Neuron (in vitro differentiated cells): ENCODE data around the gene TNXB.
"Not testable (repeated sequence)": the region's sequence is repeated elsewhere in the genome, so short reads cannot be mapped to it uniquely, and the experiment has no call there.

ENCODE experiments used
- H2AFZ ChIP-seq: one replicate; pipeline ENCODE4 v1.6.1; 2013; ENCODE audit warnings: low read depth, mild to moderate bottlenecking, inconsistent platforms, low read length, moderate library complexity
- H3K27me3 ChIP-seq: one replicate; pipeline ENCODE4 v1.6.1; 2013; ENCODE audit warnings: low read length; ENCODE audit not compliant: insufficient read depth
- H3K36me3 ChIP-seq: one replicate; pipeline ENCODE4 v1.6.1; 2013; ENCODE audit warnings: low read length; ENCODE audit not compliant: insufficient read depth
- H3K4me1 ChIP-seq: one replicate; pipeline ENCODE4 v1.6.1; 2013; ENCODE audit warnings: low read length; ENCODE audit not compliant: insufficient read depth
- H3K4me3 ChIP-seq: 2 replicates; pipeline ENCODE4 v1.5.1; 2013; ENCODE audit warnings: mild to moderate bottlenecking, low read length, moderate library complexity
- H3K9me3 ChIP-seq: one replicate; pipeline ENCODE4 v1.6.1; 2013; ENCODE audit warnings: low read length

Gene TNXB

GRCh38 chr6:32049149-32049548 is 60.0 kb downstream of the TNXB start:
- not testable (repeated sequence) for H3K27me3 ChIP-seq, H3K4me3 ChIP-seq, H3K36me3 ChIP-seq, H3K9me3 ChIP-seq, H2AFZ ChIP-seq
- H3K4me1 ChIP-seq, result peaks cover 17% of the 10 kb centered on the region

DNA sequence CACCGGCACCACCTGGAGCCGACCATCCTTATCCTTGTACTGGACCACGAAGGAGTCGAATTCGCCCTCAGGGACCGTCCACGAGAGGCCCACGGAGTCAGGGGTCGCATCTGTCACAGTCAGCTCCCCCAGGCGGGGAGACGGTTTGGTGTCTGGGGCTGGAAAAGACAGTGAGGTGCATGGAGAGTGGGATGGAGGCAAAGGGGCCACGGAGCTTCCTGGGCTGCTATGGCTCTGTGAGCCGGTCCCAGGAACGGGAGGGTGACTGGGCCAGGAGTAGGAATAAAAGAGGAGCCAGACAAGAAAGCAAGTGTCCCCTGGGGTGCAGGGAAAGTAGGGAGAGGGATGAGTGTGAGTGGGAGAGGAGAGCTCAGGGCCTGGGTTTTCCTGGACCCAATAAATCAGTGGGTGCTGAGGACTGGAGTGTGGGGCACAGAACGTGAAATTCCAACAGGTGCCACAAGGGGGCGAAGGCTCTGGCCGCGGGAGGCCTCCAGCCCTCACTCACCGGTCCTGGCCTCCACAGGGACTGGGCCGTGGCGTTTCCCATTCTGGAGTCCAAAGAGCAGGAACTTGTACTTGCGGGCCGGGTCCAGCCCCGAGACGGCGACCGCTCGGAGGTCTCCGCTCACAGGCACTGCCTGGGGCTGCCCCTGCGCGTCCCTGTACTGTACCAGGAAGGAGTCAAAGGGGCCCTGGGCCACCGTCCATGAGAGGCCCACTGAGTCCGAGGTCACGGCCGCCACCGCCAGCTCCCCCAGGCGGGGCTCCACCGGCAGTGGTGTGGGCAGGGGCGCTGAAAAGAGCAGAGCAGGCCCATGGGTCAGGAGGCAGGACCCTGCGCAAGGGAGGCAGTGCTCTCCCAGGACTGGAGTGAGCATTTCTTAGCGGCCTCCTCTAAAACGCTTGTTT is 61.0 kb downstream of the TNXB start:
- Histone ChIP-seq H3K9me3 (no peaks in the 10 kb centered on the region), H3K27me3 (peaks cover 6% of the 10 kb centered on the region), H3K36me3 (no peaks in the 10 kb centered on the region), H2AFZ (no peak overlapping the region), H3K4me3 (no peak overlapping the region), H3K4me1 (peaks cover 17% of the 10 kb centered on the region)

DNA sequence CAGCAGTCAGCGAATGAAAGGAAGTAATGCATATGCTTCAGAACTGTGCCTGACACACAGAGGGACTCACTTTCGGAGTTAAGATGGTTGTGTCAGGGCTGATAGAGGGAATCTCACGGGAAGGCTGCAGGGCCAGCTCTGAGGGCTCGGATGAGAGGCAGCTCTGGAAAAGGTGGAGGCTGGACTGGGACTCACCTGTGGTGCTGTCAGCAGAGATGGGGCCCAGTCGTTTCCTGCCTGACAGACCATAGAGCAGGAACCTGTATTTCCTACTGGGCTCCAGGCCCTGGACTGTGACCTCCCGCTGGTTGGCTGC is 61.6 kb downstream of the TNXB start:
- no peaks in the 10 kb centered on the region for H3K36me3 ChIP-seq
- H2AFZ ChIP-seq, result no peak overlapping the region
- no peak overlapping the region for H3K4me3 ChIP-seq
- H3K9me3 ChIP-seq, result no peaks in the 10 kb centered on the region
- H3K27me3 ChIP-seq, result peaks cover 6% of the 10 kb centered on the region
- H3K4me1 ChIP-seq, result peaks cover 17% of the 10 kb centered on the region

- no peak overlapping the region for H2AFZ ChIP-seq
These were observed 62.1 kb downstream of the TNXB start for GRCh38 chr6:32047084-32047478.

GRCh38 chr6:32046450-32047083 is 62.6 kb downstream of the TNXB start:
- Histone ChIP-seq H3K36me3 (no peaks in the 10 kb centered on the region), H3K27me3 (peaks cover 3% of the 10 kb centered on the region), H2AFZ (no peak overlapping the region), H3K4me3 (no peak overlapping the region), H3K9me3 (no peaks in the 10 kb centered on the region), H3K4me1 (peaks cover 17% of the 10 kb centered on the region)

More at GRCh38 chr6:32047084-32047478, 62.1 kb downstream of the TNXB start:
- Histone ChIP-seq H3K4me3 (no peak overlapping the region), H3K4me1 (peaks cover 17% of the 10 kb centered on the region), H3K9me3 (no peaks in the 10 kb centered on the region), H3K36me3 (no peaks in the 10 kb centered on the region), H3K27me3 (peaks cover 6% of the 10 kb centered on the region)

DNA sequence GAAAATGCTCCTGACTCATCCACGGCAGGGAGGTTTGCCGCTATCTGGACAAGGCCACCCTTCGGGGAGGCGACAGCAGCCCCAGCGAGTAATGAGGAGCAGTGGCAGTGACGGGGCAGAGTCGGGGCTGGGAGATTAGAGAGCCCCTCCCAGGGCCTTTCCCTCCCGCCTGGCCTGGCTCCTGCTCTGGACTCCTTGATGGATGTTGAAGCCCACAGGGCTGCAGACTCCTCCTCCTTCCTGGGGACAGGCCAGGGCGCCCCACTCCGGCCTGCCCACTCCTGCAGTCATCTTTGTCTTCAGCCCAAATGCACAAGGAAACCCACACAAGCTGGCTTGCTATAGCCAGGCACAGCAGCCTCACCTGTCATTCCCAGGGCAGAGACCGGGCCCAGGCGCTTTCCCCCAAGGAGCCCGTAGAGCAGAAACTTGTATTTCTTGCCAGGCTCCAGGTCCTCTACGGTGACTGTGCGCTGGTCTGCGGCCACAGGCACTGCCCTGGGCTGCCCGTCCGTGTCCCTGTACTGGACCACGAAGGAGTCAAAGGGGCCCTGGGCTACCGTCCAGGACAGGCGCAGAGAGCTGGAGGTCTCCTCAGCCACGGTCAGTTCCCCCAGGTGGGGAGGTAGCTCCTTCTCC is 63.2 kb downstream of the TNXB start:
- Histone ChIP-seq H3K4me3 (no peak overlapping the region), H3K9me3 (no peaks in the 10 kb centered on the region), H2AFZ (no peak overlapping the region), H3K36me3 (no peaks in the 10 kb centered on the region), H3K27me3 (no peaks in the 10 kb centered on the region), H3K4me1 (peaks cover 17% of the 10 kb centered on the region)

- H3K4me1 ChIP-seq, result peaks cover 17% of the 10 kb centered on the region
- H3K9me3 ChIP-seq, H2AFZ ChIP-seq, H3K36me3 ChIP-seq, H3K27me3 ChIP-seq, H3K4me3 ChIP-seq: not testable (repeated sequence)
These were observed 64.2 kb downstream of the TNXB start for GRCh38 chr6:32044916-32045315.

DNA sequence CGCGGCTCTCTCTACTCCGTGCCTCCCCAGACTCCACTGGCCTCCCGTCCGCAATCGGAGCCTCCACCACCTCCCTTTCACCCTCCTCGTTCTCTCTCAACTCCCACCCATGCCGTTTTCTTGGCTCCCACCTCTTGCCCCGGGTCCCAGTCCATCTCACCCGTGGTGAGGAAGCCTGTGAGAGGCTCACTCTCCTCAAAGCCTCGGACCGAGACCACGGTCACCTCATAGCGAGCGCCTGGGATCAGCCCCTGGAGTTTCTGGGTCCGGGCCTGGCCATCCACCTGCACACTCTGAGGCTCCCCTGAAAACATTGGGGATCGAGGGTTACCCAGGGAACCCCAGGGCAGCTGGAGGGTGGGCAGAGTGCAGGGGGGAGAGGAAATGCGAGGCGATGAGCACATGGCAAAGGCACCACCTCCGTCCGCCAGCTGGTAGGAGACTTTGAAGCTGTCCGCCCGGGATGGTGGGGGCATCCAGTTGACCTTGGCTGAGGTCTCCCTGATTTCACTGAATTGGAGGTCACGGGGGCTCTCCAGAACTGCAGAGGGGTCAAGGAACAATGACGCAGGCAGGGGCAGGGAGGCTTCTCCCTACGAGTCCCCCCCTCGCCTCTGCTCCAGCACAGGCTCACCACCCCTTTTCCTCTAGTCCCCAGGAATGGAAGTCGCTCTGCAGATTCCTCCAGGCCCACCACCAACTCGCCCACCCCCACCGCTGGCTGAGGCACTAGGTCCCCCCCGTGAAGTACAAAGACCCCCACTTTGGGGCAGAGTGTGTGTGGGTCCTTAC is 65.4 kb downstream of the TNXB start:
- peaks cover 17% of the 10 kb centered on the region for H3K4me1 ChIP-seq
- H3K36me3 ChIP-seq, H3K27me3 ChIP-seq, H3K4me3 ChIP-seq, H2AFZ ChIP-seq, H3K9me3 ChIP-seq: not testable (repeated sequence)

GRCh38 chr6:32042276-32042675 is 66.9 kb downstream of the TNXB start:
- not testable (repeated sequence) for H3K36me3 ChIP-seq, H3K4me3 ChIP-seq, H3K9me3 ChIP-seq, H3K27me3 ChIP-seq, H2AFZ ChIP-seq
- peaks cover 15% of the 10 kb centered on the region for H3K4me1 ChIP-seq

DNA sequence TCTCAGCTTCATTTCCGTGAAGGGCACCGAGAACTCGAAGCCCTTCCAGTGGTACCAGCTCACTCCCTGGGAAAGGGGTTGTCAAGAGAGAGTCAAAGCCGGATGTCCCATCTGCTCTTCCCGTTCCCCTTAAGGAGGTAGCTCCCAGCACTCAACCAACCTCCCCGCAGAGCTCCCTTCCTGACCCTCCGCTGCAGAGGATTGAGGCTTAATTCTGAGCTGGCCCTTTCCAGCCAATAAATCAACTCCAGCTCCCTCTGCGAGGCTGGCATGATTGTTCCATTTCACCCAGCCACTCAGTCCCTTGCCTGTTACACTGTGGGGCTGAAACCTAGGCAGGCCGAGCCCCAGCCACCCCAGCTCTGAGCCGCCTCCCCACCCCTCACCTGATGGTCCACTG is 67.8 kb downstream of the TNXB start:
- not testable (repeated sequence) for H3K36me3 ChIP-seq, H2AFZ ChIP-seq, H3K9me3 ChIP-seq, H3K4me3 ChIP-seq, H3K4me1 ChIP-seq, H3K27me3 ChIP-seq

- H3K4me3 ChIP-seq, H3K36me3 ChIP-seq, H3K4me1 ChIP-seq, H3K9me3 ChIP-seq, H3K27me3 ChIP-seq, H2AFZ ChIP-seq: not testable (repeated sequence)
These were observed 68.2 kb downstream of the TNXB start for GRCh38 chr6:32041050-32041321.

- H3K4me1 ChIP-seq, H3K9me3 ChIP-seq, H3K27me3 ChIP-seq, H2AFZ ChIP-seq, H3K4me3 ChIP-seq, H3K36me3 ChIP-seq: not testable (repeated sequence)
These were observed 68.7 kb downstream of the TNXB start for GRCh38 chr6:32040299-32041049.
